Sciatic nerve (tissue), 2 donors: ENCODE measurements around the gene CEP350. TPM values are rescaled to one million over a fixed set of nuclear protein-coding genes. Genes with fewer than 3 reads are reported as not detected.
A peak's percentile ranks its signal among the peaks of the same experiment; 100 is the strongest.

Experiments used
- ATAC-seq: fragments of 200-7000 bp; cut with Tn5 transposase; one replicate; pipeline ENCODE4 v1.9.1; 2020; ENCODE audit warnings: mild to moderate bottlenecking, moderate library complexity
- DNase-seq: peaks from one replicate; pipeline ENCODE4 v3.0.0-alpha.2; 2020; ENCODE audit warnings: low spot score
- intact Hi-C: fragments of 100-400 bp; cut with DNase I; formaldehyde crosslinking; loops from one replicate; pipeline ENCODE4 v1.14.2; 2022
- total RNA-seq: library from RNA; stranded (reverse); fragmentation: NEBNext Ultra II Directional; extraction: Animal tissue kit (Norgen Biotek cat#: 25700); gene quantifications from one replicate; pipeline ENCODE4 v1.2.1, GENCODE V29; 2021
- donor health status: DM: no; HTN: no; CAD: no.
- donor health status: DM: no; HTN: no; CAD: no.

Gene CEP350, protein sequence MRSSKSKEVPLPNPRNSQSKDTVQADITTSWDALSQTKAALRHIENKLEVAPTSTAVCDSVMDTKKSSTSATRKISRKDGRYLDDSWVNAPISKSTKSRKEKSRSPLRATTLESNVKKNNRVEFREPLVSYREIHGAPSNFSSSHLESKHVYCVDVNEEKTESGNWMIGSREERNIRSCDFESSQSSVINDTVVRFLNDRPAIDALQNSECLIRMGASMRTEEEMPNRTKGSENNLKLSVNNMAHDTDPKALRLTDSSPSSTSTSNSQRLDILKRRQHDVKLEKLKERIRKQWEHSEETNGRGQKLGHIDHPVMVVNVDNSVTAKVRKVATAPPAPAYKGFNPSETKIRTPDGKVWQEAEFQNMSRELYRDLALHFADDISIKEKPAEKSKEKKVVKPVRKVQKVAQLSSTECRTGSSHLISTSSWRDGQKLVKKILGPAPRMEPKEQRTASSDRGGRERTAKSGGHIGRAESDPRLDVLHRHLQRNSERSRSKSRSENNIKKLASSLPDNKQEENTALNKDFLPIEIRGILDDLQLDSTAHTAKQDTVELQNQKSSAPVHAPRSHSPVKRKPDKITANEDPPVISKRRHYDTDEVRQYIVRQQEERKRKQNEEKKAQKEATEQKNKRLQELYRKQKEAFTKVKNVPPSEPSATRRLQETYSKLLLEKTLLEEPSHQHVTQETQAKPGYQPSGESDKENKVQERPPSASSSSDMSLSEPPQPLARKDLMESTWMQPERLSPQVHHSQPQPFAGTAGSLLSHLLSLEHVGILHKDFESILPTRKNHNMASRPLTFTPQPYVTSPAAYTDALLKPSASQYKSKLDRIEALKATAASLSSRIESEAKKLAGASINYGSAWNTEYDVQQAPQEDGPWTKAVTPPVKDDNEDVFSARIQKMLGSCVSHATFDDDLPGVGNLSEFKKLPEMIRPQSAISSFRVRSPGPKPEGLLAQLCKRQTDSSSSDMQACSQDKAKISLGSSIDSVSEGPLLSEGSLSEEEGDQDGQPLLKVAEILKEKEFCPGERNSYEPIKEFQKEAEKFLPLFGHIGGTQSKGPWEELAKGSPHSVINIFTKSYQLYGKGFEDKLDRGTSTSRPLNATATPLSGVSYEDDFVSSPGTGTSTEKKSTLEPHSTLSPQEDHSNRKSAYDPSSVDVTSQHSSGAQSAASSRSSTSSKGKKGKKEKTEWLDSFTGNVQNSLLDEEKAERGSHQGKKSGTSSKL (N-terminal part only)
- 70.0 TPM for total RNA-seq

GRCh38 chr1:179954493-179955286 is at the start of gene CEP350:
TSS of gene CEP350 (plus strand) at chr1:179954810. CDS start at chr1:179986182, 31,372 bp downstream.
- DNase-seq = peak; percentile 99
- intact Hi-C loops = no loop called here
- ATAC-seq = peak; percentile 99

DNA sequence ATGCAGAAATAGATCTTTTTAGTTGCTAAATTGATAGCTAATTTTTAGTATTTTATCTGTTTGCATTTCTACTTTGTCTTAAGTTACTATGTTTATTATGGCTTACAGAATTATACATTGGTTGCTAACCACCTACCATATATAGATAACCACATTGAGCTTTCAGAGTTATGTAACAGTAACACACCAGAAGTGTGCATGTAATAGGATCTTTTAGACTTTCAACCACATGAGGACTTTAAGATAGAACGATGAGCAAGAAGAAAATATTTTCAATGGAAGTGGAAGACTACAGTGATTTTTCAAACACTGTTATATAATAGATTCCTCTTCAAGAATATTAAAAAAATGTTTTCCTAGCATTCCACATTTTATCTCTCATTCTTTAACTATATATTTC is 43.7 kb upstream of the CEP350 start:
- ATAC-seq (no peak), DNase-seq (no peak)
- intact Hi-C loops = no loop called here

DNA sequence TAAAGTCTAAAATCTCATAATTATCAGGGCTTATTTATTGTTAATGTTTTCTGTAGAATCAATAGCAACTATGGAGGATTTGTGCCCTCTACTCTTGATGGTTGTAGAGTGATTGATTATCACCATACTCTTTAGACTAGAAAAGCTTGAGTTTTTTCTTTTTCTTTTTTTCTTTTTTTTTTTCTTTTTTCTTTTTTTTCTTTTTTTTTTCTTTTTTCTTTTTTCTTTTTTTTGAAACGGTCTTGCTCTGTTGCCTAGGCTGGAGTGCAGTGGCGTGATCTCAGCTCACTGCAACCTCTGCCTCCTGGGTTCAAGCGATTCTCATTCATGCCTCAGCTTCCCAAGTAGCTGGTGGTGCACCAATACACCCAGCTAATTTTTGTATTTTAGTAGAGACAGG is 42.8 kb upstream of the CEP350 start:
- no peak for DNase-seq
- intact Hi-C loops = no loop called here

DNA sequence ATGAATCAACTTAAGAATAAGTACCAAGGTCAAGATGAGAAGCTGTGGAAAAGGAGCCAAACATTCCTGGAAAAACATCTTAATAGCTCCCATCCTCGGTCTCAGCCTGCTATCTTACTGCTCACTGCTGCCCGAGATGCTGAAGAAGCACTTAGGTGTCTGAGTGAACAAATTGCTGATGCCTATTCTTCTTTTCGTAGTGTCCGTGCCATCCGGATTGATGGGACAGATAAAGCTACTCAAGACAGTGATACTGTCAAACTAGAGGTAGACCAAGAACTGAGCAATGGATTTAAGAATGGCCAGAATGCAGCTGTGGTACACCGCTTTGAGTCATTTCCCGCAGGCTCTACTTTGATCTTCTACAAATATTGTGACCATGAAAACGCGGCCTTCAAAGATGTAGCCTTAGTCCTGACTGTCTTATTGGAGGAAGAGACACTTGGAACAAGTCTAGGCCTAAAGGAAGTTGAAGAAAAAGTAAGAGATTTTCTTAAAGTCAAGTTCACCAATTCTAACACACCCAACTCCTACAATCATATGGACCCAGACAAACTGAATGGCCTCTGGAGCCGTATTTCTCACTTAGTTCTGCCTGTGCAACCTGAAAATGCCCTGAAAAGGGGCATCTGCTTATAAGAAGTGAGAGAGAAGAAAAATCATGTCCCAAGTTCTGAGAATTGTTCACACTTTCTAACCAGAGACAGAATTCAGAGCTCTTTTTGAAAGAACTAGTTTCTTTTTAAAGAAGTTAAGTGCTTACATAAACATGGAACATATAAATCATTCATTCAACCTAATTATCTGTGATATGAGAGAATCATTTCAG is 36.8 kb upstream of the CEP350 start:
- ATAC-seq = no peak
- no peak for DNase-seq
- intact Hi-C loops = no loop called here

More for the DNA sequence above, 42.8 kb upstream of the CEP350 start:
- ATAC-seq = no peak

DNA sequence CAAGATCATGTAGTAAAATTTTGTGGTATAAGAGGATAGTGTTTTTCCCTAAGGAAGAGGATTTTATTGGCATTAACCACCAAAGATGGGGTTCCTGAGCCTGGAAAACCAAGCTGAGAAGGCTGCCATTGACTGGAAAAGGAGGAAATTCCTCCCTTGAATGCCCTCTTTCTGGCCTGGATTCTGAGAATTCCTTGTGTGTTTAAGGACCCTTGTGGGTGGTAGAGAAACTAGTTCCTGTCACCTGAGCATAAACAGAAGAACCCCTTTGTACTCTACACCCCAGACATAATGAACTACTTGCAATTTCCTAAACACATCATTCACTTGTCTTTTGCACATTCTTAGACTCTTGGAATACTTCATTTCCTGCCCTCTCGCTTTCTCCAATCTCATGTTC is 33.1 kb upstream of the CEP350 start:
- intact Hi-C loops = no loop called here
- DNase-seq = no peak
- ATAC-seq = no peak

GRCh38 chr1:179921981-179922872 is 32.4 kb upstream of the CEP350 start:
- intact Hi-C loops = no loop called here
- DNase-seq (no peak), ATAC-seq (peak; percentile 34)

DNA sequence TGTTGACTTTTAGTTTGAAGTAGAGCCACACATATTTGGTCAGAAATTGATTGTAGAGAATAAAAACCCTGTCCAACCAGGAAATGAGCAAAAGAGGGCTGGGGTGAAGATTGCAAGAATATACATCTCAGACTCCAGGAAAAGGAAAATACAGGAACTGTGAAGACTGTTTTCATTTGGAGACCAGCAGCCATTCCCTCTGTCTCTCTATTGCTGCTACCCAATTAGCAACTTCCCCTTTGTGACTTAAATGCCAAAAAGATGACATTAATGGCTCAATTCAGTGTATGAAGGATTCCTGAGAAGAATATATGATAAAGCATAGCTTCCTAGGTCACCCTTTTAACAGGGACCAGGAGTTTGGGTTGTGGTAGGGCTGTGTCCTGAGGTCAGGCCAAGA is 31.6 kb upstream of the CEP350 start:
- ATAC-seq = no peak

GRCh38 chr1:179924268-179924667 is 30.3 kb upstream of the CEP350 start:
- intact Hi-C loops = no loop called here
- ATAC-seq (no peak), DNase-seq (no peak)

More for the DNA sequence above, 31.6 kb upstream of the CEP350 start:
- intact Hi-C loops = no loop called here
- DNase-seq = no peak

DNA sequence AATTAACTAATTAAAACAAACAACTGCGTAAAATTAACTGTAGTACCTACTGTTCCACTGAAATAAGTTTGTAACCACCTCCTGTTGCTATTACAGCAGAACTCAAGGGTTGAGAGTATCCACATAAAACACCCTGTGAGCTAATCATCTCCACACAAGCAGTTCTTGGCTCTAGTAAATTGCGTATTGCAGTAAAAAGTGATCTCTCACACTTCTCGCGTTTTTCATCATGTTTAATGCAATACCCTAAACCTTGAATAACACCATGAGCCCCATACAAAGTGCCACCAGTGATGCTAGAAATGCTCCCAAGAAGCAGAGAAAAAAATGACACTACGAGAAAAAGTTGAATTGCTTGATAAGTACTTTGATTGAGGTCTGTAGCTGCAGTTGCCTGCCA is 29.3 kb upstream of the CEP350 start:
- ATAC-seq = no peak

DNA sequence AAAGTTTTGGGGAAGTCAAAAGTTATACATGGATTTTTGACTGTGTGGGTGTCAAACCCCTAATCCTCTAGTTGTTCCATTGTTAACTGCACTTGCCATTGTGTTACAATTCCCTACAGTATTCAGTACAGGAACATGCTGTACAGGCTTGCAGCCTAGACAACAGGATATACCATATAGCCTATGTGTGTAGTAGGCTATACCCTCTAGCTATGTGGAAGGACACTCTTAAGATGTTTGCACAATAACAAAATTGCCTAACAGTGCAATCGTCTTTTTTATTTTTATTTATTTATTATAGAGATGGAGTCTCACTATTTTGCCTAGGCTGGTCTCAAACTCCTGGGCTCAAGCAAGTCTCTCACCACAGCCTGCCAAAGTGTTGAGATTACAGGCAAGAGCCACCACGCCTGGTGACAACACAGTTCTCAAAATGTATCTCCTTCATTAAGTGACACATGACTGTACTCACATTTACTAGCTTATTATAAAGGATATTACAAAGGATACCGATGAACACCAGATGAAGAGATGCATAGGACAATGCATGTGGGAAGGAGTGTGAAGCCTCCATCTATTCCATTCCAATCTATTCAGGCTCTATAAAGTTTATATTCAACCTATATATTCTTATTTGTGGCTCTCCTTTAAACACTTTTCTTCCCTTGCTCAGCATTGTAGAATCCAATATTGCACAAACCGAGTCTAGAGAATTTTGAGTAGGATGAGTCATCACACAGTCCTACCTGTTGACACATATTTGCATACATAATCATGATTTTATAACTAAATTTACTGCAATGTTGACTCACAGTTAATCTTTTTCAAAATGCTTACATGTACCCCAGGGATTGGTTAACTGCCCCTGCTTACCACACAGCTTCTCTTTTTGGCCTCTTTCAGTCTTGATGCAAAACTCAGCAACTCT is 28.4 kb upstream of the CEP350 start:
- intact Hi-C loops = no loop called here
- ATAC-seq (no peak), DNase-seq (no peak)

More for the DNA sequence above, 29.3 kb upstream of the CEP350 start:
- DNase-seq = no peak
- intact Hi-C loops = no loop called here

DNA sequence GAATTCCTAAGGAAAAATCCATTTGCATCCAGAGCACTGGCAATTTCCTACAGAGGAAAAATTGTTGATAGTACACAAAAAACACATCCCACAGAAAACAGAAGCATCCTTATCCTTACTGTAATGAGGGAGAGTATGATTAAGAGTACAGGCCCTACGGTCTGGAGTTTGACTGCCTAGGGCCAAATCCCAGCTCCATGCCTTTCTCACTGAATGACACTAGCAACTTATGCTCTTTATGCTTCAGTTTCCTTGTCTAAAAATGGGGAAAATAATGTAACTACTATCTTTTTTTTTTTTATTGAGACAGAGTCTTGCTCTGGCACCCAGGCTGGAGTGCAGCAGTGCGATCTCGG is 27.8 kb upstream of the CEP350 start:
- DNase-seq (no peak), ATAC-seq (no peak)
- intact Hi-C loops = no loop called here

DNA sequence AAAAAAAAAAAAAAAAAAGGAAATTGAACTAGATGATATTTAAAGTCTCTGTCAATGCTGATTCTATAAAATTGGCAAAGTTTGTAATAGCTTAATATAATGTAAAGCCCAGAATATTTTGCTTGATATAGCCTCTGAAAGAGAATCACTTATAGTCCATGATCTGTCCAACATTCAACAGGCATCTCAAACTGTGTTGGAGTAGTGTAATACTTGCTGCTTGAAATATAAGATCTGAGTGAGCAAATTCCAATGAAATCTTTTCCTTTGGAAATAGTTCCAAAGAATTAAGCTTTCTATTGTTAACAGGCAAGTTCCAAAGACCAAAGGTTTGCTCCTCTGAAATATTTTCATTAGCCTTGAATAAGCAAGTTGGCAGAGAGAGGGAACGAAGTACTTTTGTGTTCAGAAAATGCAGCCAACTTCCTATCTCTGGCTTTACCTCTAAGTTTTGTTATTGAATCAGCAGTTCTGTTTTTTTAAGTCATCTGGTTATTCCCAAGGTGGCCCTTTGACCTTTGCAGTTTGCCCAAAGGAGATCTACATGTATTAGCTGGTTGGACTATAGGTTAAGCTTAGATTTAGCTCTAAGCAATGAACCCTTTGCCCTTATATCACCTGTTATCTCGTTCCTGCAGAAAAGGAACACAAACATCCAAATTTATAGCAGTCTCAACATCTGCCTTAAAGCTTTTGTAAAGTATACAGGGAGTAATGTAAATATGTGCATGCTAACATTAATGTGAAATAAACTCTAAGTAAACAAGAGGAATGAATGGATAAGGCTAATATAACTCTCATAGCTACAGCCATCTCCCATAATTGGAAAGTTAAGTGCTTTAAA is 24.4 kb upstream of the CEP350 start:
- intact Hi-C loops = no loop called here

DNA sequence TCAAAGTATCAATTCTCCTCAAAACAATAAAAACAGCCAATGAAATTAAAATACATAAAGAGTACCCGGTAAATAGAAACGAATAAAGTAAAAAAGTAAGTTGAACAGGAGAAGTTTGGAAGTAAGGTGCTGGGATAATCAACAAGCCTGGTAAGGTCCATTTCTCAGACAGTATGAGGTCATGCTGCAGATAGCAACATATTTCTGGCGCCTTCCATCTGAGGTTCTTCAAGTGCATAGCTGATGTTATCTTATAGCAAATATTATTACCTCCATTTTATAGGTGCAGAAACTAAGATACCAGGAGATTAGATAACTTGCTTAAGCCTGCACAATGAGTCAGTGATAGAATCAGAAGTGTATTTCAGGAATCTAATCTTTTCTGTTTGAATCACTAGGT is 23.7 kb upstream of the CEP350 start:
- intact Hi-C loops = no loop called here
- no peak for DNase-seq
- ATAC-seq = no peak

More for the DNA sequence above, 24.4 kb upstream of the CEP350 start:
- no peak for DNase-seq
- ATAC-seq = no peak

DNA sequence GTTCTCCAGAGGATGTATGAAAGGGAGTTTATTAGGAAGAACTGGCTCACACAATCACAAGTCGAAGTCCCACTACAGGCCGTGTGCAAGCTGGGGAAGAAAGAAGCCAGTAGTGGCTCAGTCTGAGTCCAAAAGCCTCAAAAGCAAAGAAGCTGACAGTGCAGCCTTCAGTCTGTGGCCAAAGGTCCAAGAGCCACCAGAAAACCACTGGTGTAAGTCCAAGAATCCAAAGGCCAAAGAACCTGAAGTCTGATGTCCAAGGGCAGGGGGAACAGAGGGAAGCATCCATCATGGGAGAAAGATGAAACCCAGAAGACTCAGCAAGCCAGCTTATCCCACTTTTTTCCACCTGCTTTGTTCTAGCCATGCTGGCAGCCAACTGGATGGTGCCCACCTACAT is 21.4 kb upstream of the CEP350 start:
- ATAC-seq (no peak), DNase-seq (no peak)
- intact Hi-C loops = no loop called here

DNA sequence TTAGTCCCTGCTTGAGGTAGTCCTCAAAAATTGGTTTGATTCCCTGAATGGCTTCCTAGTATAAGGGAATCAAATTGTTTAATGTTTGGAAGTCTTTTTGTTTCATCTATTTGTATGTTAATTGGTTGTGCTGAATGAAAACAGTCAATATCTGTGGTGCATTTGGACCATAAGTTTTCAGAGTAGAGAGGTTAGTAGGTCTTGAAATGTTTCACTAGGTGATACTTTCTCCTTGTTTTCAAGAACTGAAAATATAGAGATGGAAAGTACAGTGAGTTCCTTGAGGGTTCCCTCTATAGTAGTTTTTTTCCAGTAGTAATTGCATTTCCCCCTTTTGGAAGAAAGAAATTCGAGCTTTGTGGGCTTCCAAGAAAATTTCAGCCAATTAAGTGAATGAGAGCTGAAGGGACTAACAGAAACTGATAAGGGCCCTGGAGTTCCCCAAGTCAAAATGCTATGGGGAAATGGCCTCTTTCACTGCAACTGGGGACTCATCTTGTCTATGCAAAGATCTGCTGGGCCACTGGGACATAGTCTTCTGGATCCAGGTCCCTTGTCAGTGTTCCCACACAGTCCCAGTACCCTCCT is 18.6 kb upstream of the CEP350 start:
- intact Hi-C loops = no loop called here
- ATAC-seq (no peak), DNase-seq (no peak)
